Dermis blood vessel endothelial cell (primary cell): ENCODE results near the gene NOTCH3. TPM values are rescaled to one million over a fixed set of nuclear protein-coding genes. Genes with fewer than 3 reads are reported as not detected.

ENCODE experiments used
- DNase-seq: peaks from one replicate; pipeline ENCODE4 v3.0.0; 2010
- total RNA-seq: library from RNA; depleted of rRNA; stranded (reverse); fragments of >200 nt; gene quantifications from 2 replicates; pipeline ENCODE4 v1.2.3, GENCODE V29; 2014

NOTCH3 gene
- total RNA-seq, 1 donor from 2014 or later, result 2.0 TPM

- no peak for DNase-seq
Observed at GRCh38 chr19:15235781-15236180, 35.0 kb upstream of the NOTCH3 start.

- DNase-seq, result no peak
Observed at GRCh38 chr19:15234431-15235130, 33.8 kb upstream of the NOTCH3 start.

GRCh38 chr19:15231271-15231670, 30.5 kb upstream of the NOTCH3 start:
- DNase-seq, result no peak

- no peak for DNase-seq
Observed at GRCh38 chr19:15227261-15227660, 26.5 kb upstream of the NOTCH3 start.

- no peak for DNase-seq
Observed at GRCh38 chr19:15225760-15226159, 25.0 kb upstream of the NOTCH3 start.

GRCh38 chr19:15223649-15224361, 23.0 kb upstream of the NOTCH3 start:
- no peak for DNase-seq

- DNase-seq, result peak; percentile 95
Observed at GRCh38 chr19:15222738-15223648, 22.2 kb upstream of the NOTCH3 start.

- DNase-seq, result no peak
Observed at GRCh38 chr19:15220833-15221232, 20.0 kb upstream of the NOTCH3 start.

GRCh38 chr19:15218501-15218900, 17.7 kb upstream of the NOTCH3 start:
- DNase-seq, result no peak

GRCh38 chr19:15216363-15216762, 15.6 kb upstream of the NOTCH3 start:
- no peak for DNase-seq

GRCh38 chr19:15213715-15214381, 13.1 kb upstream of the NOTCH3 start:
- DNase-seq, result no peak

- no peak for DNase-seq
Observed at GRCh38 chr19:15212711-15213110, 11.9 kb upstream of the NOTCH3 start.

GRCh38 chr19:15210323-15210781, 9.6 kb upstream of the NOTCH3 start:
- DNase-seq, result no peak

- no peak for DNase-seq
Observed at GRCh38 chr19:15201374-15202023, 704 bp upstream of the NOTCH3 start.

- DNase-seq, result no peak
Observed at GRCh38 chr19:15199661-15200552, 888 bp downstream of the NOTCH3 start.

- no peak for DNase-seq
Observed at GRCh38 chr19:15198951-15199660, 1.7 kb downstream of the NOTCH3 start.

- no peak for DNase-seq
Observed at GRCh38 chr19:15197942-15198341, 2.9 kb downstream of the NOTCH3 start.

- DNase-seq, result no peak
Observed at GRCh38 chr19:15197275-15197941, 3.4 kb downstream of the NOTCH3 start.

GRCh38 chr19:15196360-15197005, 4.3 kb downstream of the NOTCH3 start:
- no peak for DNase-seq
